Urothelium cell line (cell line): Measurements from ENCODE around the gene GCNT2.
"Not testable (repeated sequence)": the region's sequence is repeated elsewhere in the genome, so short reads cannot be mapped to it uniquely, and the experiment has no call there.

ENCODE experiments used
- DNase-seq: peaks from one replicate; pipeline ENCODE4 v3.0.0; 2011; ENCODE audit warnings: low spot score, mixed read lengths
- FAIRE-seq: peaks from 2 replicates; lab custom pipeline; 2011; peaks lifted over from hg19 to GRCh38; lab: Jason Lieb, UNC

The GCNT2 gene

GRCh38 chr6:10521104-10521808 is at the start of gene GCNT2:
Gene GCNT2, plus strand, starts transcription at chr6:10521351. Its CDS starts 7,561 bp downstream, at chr6:10528912.
- no peak for FAIRE-seq
- peak; percentile 50 for DNase-seq

GRCh38 chr6:10472634-10473033 is 48.5 kb upstream of the GCNT2 start:
- no peak for FAIRE-seq
- no peak for DNase-seq

GRCh38 chr6:10478187-10479040 is 42.7 kb upstream of the GCNT2 start:
- peak; percentile 44 for DNase-seq
- FAIRE-seq, result no peak

GRCh38 chr6:10479939-10480700 is 41.0 kb upstream of the GCNT2 start:
- no peak for FAIRE-seq
- no peak for DNase-seq

- peak; percentile 31 for DNase-seq
- no peak for FAIRE-seq
These were observed 40.0 kb upstream of the GCNT2 start for GRCh38 chr6:10481101-10481500.

GRCh38 chr6:10482636-10483257 is 38.4 kb upstream of the GCNT2 start:
- no peak for DNase-seq
- FAIRE-seq, result no peak

GRCh38 chr6:10484912-10485311 is 36.2 kb upstream of the GCNT2 start:
- FAIRE-seq, result no peak
- no peak for DNase-seq

- FAIRE-seq (no peak), DNase-seq (no peak)
These were observed 35.7 kb upstream of the GCNT2 start for GRCh38 chr6:10485406-10485805.

GRCh38 chr6:10486215-10486614 is 34.9 kb upstream of the GCNT2 start:
- no peak for DNase-seq
- FAIRE-seq, result no peak

GRCh38 chr6:10486944-10487588 is 34.1 kb upstream of the GCNT2 start:
- FAIRE-seq, DNase-seq: not testable (repeated sequence)

GRCh38 chr6:10487668-10488327 is 33.4 kb upstream of the GCNT2 start:
- DNase-seq (no peak), FAIRE-seq (no peak)

- FAIRE-seq (no peak), DNase-seq (no peak)
These were observed 29.7 kb upstream of the GCNT2 start for GRCh38 chr6:10491463-10491862.

- not testable (repeated sequence) for FAIRE-seq, DNase-seq
These were observed 29.2 kb upstream of the GCNT2 start for GRCh38 chr6:10491905-10492304.

GRCh38 chr6:10495029-10495428 is 26.1 kb upstream of the GCNT2 start:
- DNase-seq (no peak), FAIRE-seq (no peak)

- DNase-seq, result no peak
These were observed 15.6 kb upstream of the GCNT2 start for GRCh38 chr6:10505529-10505928.

GRCh38 chr6:10507298-10507697 is 13.9 kb upstream of the GCNT2 start:
- DNase-seq (no peak), FAIRE-seq (no peak)

More at GRCh38 chr6:10505529-10505928, 15.6 kb upstream of the GCNT2 start:
- FAIRE-seq, result no peak

GRCh38 chr6:10507715-10508114 is 13.4 kb upstream of the GCNT2 start:
- FAIRE-seq (no peak), DNase-seq (no peak)

- FAIRE-seq (peak; percentile 40), DNase-seq (peak; percentile 73)
These were observed 10.4 kb upstream of the GCNT2 start for GRCh38 chr6:10510592-10511367.

GRCh38 chr6:10511477-10511876 is 9.7 kb upstream of the GCNT2 start:
- DNase-seq (peak; percentile 23), FAIRE-seq (no peak)
